Measurements from ENCODE around the gene ADAM19. TPM values are rescaled to one million over a fixed set of nuclear protein-coding genes. Genes with fewer than 3 reads are reported as not detected.

Gene ADAM19
- total and polyA plus RNA-seq, 4 donors = 3.1 to 17.6 (median 12.9) TPM

GRCh38 chr5:157481666-157482065 lies 93.9 kb downstream of the ADAM19 start:
- no peak overlapping the region for H3K4me3 ChIP-seq
- no peak overlapping the region for H3K27ac ChIP-seq (ENCODE audit: low read depth in 1 of 2, low read length in 1 of 2)
- 97 to 99% methylated on average over 7 of the region's 7 CpGs for WGBS, 2 donors
- H3K27me3 ChIP-seq (ENCODE audit: control insufficient read depth in 3 of 3, insufficient read depth in 3 of 3, low read length in 2 of 3) = no peaks in the 10 kb centered on the region
- H3K4me1 ChIP-seq (ENCODE audit: control insufficient read depth in 5 of 5, insufficient read depth in 5 of 5, low read length in 5 of 5) = peaks cover 0 to 8% (median 2%) of the 10 kb centered on the region in 5 donors
- TF ChIP-seq CTCF (IDR thresholded peaks at IDR 0.05; ENCODE audit: control extremely low read depth, extremely low read depth) = no peak
- ATAC-seq (ENCODE audit: insufficient read depth, low FRiP score) (no peak), DNase-seq (no peak)
- no peak overlapping the region for H3K9ac ChIP-seq (ENCODE audit: insufficient read depth in 1 of 2, low read length in 2 of 2)
- H3K9me3 ChIP-seq (ENCODE audit: control insufficient read depth in 4 of 4, insufficient read depth in 3 of 4, low read length in 3 of 4) = no peaks in the 10 kb centered on the region
- H3K36me3 ChIP-seq (ENCODE audit: control insufficient read depth in 4 of 4, insufficient read depth in 4 of 4, low read length in 4 of 4) = peaks cover 0 to 14% (median 2%) of the 10 kb centered on the region in 4 donors

- Histone ChIP-seq H3K4me1 (ENCODE audit: control insufficient read depth in 5 of 5, insufficient read depth in 5 of 5, low read length in 5 of 5) (peaks cover 0 to 8% (median 2%) of the 10 kb centered on the region in 5 donors), H3K27me3 (ENCODE audit: control insufficient read depth in 3 of 3, insufficient read depth in 3 of 3, low read length in 2 of 3) (no peaks in the 10 kb centered on the region), H3K9me3 (ENCODE audit: control insufficient read depth in 4 of 4, insufficient read depth in 3 of 4, low read length in 3 of 4) (no peaks in the 10 kb centered on the region), H3K4me3 (no peak overlapping the region), H3K9ac (ENCODE audit: insufficient read depth in 1 of 2, low read length in 2 of 2) (no peak overlapping the region), H3K27ac (ENCODE audit: low read depth in 1 of 2, low read length in 1 of 2) (no peak overlapping the region), H3K36me3 (ENCODE audit: control insufficient read depth in 4 of 4, insufficient read depth in 4 of 4, low read length in 4 of 4) (peaks cover 0 to 12% (median 2%) of the 10 kb centered on the region in 4 donors)
- 74 to 84% methylated on average over 4 of the region's 4 CpGs for WGBS, 2 donors
- ATAC-seq (ENCODE audit: insufficient read depth, low FRiP score) (no peak), DNase-seq (no peak)
- no peak for TF ChIP-seq CTCF (IDR thresholded peaks at IDR 0.05; ENCODE audit: control extremely low read depth, extremely low read depth)
Measured at GRCh38 chr5:157481265-157481664, 94.3 kb downstream of the ADAM19 start.

- no peak for TF ChIP-seq CTCF (IDR thresholded peaks at IDR 0.05; ENCODE audit: control extremely low read depth, extremely low read depth)
- Histone ChIP-seq H3K9me3 (ENCODE audit: control insufficient read depth in 4 of 4, insufficient read depth in 3 of 4, low read length in 3 of 4) (no peaks in the 10 kb centered on the region), H3K27ac (ENCODE audit: low read depth in 1 of 2, low read length in 1 of 2) (no peak overlapping the region), H3K36me3 (ENCODE audit: control insufficient read depth in 4 of 4, insufficient read depth in 4 of 4, low read length in 4 of 4) (peaks cover 0 to 8% (median 2%) of the 10 kb centered on the region in 4 donors), H3K4me3 (no peak overlapping the region), H3K27me3 (ENCODE audit: control insufficient read depth in 3 of 3, insufficient read depth in 3 of 3, low read length in 2 of 3) (no peaks in the 10 kb centered on the region), H3K9ac (ENCODE audit: insufficient read depth in 1 of 2, low read length in 2 of 2) (no peak overlapping the region), H3K4me1 (ENCODE audit: control insufficient read depth in 5 of 5, insufficient read depth in 5 of 5, low read length in 5 of 5) (peaks cover 0 to 6% (median 2%) of the 10 kb centered on the region in 5 donors)
- DNase-seq = no peak
- 67 to 75% methylated on average over 15 of the region's 15 CpGs for WGBS, 2 donors
- ATAC-seq (ENCODE audit: insufficient read depth, low FRiP score) = no peak
Measured at GRCh38 chr5:157479612-157480510, 95.7 kb downstream of the ADAM19 start.
